H9 (cell line): ENCODE data around the gene ADAMTS3. TPM values are rescaled to one million over a fixed set of nuclear protein-coding genes. Genes with fewer than 3 reads are reported as not detected.

Source experiments
- DNase-seq: peaks from one replicate; pipeline ENCODE4 v3.0.0-alpha.2; 2017
- H2AFZ ChIP-seq: one replicate; pipeline ENCODE4 v1.6.1; 2013; ENCODE audit warnings: mild to moderate bottlenecking, low read length, control low read depth, moderate library complexity
- H2AK5ac ChIP-seq: 2 replicates; pipeline ENCODE4 v1.6.1; 2013; ENCODE audit warnings: low read length, control low read depth, mixed read lengths; ENCODE audit not compliant: insufficient read length
- H2BK120ac ChIP-seq: one replicate; pipeline ENCODE4 v1.6.1; 2013; ENCODE audit warnings: low read depth, mild to moderate bottlenecking, low read length, control low read depth, inconsistent platforms; ENCODE audit not compliant: poor library complexity, severe bottlenecking
- H2BK12ac ChIP-seq: 2 replicates; pipeline ENCODE4 v1.6.1; 2013; ENCODE audit warnings: low read length, control low read depth, mixed read lengths, low read depth; ENCODE audit not compliant: insufficient read length
- H2BK15ac ChIP-seq: 2 replicates; pipeline ENCODE4 v1.6.1; 2013; ENCODE audit warnings: low read depth, low read length, control low read depth
- H2BK20ac ChIP-seq: one replicate; pipeline ENCODE4 v1.6.1; 2013; ENCODE audit warnings: low read depth, mild to moderate bottlenecking, low read length, control low read depth, inconsistent platforms; ENCODE audit not compliant: poor library complexity, severe bottlenecking
- H2BK5ac ChIP-seq: 2 replicates; pipeline ENCODE4 v1.6.1; 2013; ENCODE audit warnings: low read length, control low read depth, mixed read lengths; ENCODE audit not compliant: insufficient read length
- H3K14ac ChIP-seq: 2 replicates; pipeline ENCODE4 v1.6.1; 2013; ENCODE audit warnings: low read length, control low read depth; ENCODE audit not compliant: insufficient read depth
- H3K18ac ChIP-seq: 2 replicates; pipeline ENCODE4 v1.6.1; 2013; ENCODE audit warnings: low read depth, mild to moderate bottlenecking, mixed read lengths, low read length, control low read depth; ENCODE audit not compliant: insufficient read length
- H3K23ac ChIP-seq: 2 replicates; pipeline ENCODE4 v1.6.1; 2013; ENCODE audit warnings: low read length, control low read depth, mixed read lengths, low read depth; ENCODE audit not compliant: insufficient read length
- H3K23me2 ChIP-seq: 2 replicates; pipeline ENCODE4 v1.6.1; 2013; ENCODE audit warnings: low read depth, mild to moderate bottlenecking, mixed read lengths, low read length, control low read depth; ENCODE audit not compliant: insufficient read length, poor library complexity, severe bottlenecking
- H3K27ac ChIP-seq: 2 replicates; pipeline ENCODE4 v1.5.1; 2013; ENCODE audit warnings: low read length, control low read depth, mixed read lengths, low read depth; ENCODE audit not compliant: insufficient read length
- H3K27me3 ChIP-seq: 2 replicates; pipeline ENCODE4 v1.6.1; 2013; ENCODE audit warnings: low read length, control low read depth, inconsistent platforms; ENCODE audit not compliant: insufficient read depth
- H3K4ac ChIP-seq: 2 replicates; pipeline ENCODE4 v1.6.1; 2013; ENCODE audit warnings: low read depth, mild to moderate bottlenecking, control low read depth, inconsistent platforms, low read length, moderate library complexity
- H3K4me1 ChIP-seq: 2 replicates; pipeline ENCODE4 v1.6.1; 2013; ENCODE audit warnings: low read length, control low read depth, inconsistent platforms; ENCODE audit not compliant: insufficient read depth
- H3K4me2 ChIP-seq: 2 replicates; pipeline ENCODE4 v1.6.1; 2013; ENCODE audit warnings: low read length, control low read depth, mixed read lengths; ENCODE audit not compliant: insufficient read length, insufficient read depth
- H3K56ac ChIP-seq: 2 replicates; pipeline ENCODE4 v1.6.1; 2013; ENCODE audit warnings: low read depth, mild to moderate bottlenecking, mixed read lengths, low read length, control low read depth; ENCODE audit not compliant: insufficient read length
- H3K79me1 ChIP-seq: 2 replicates; pipeline ENCODE4 v1.6.1; 2013; ENCODE audit warnings: low read depth, mild to moderate bottlenecking, moderate library complexity, low read length, control low read depth, inconsistent platforms; ENCODE audit not compliant: insufficient read depth, poor library complexity, severe bottlenecking
- H3K79me2 ChIP-seq: 2 replicates; pipeline ENCODE4 v1.6.1; 2013; ENCODE audit warnings: low read length, control low read depth, inconsistent platforms; ENCODE audit not compliant: insufficient read depth
- H3K9ac ChIP-seq: 2 replicates; pipeline ENCODE4 v1.6.1; 2013; ENCODE audit warnings: low read length, control low read depth, mixed read lengths; ENCODE audit not compliant: insufficient read length; ENCODE audit errors: extremely low read depth
- H3K9me3 ChIP-seq: one replicate; pipeline ENCODE4 v1.6.1; 2013; ENCODE audit warnings: low read depth, low read length, inconsistent platforms; ENCODE audit not compliant: control insufficient read depth
- H3T11ph ChIP-seq: one replicate; pipeline ENCODE4 v1.6.1; 2013; ENCODE audit warnings: mild to moderate bottlenecking, low read length, control low read depth, inconsistent platforms
- H4K20me1 ChIP-seq: one replicate; pipeline ENCODE4 v1.6.1; 2013; ENCODE audit not compliant: control insufficient read depth, insufficient read length, insufficient read depth
- H4K5ac ChIP-seq: 2 replicates; pipeline ENCODE4 v1.6.1; 2013; ENCODE audit warnings: low read depth, mild to moderate bottlenecking, mixed read lengths, low read length, control low read depth; ENCODE audit not compliant: insufficient read length
- H4K8ac ChIP-seq: replicated peaks from 2 replicates; pipeline ENCODE4 v1.6.1; 2013; ENCODE audit warnings: low read length, control low read depth, mixed read lengths, low read depth; ENCODE audit not compliant: insufficient read length
- H4K91ac ChIP-seq: 2 replicates; pipeline ENCODE4 v1.6.1; 2013; ENCODE audit warnings: low read depth, mild to moderate bottlenecking, moderate library complexity, mixed read lengths, low read length, control low read depth; ENCODE audit not compliant: insufficient read length
- H3K27ac Mint-ChIP-seq, 3 experiments: 2 replicates in 2 of 3; 3 replicates in 1 of 3; pipeline ENCODE4 v1.8.0; 2020 to 2021; ENCODE audit warnings: mixed read lengths in 3 of 3, mild to moderate bottlenecking in 1 of 3, moderate library complexity in 1 of 3
- H3K27me3 Mint-ChIP-seq: 2 replicates; pipeline ENCODE4 v1.8.0; 2021; ENCODE audit warnings: low read depth, mild to moderate bottlenecking, moderate library complexity, mixed read lengths
- H3K36me3 Mint-ChIP-seq, 3 experiments: 2 replicates in 2 of 3; 3 replicates in 1 of 3; pipeline ENCODE4 v1.8.0; 2020 to 2021; ENCODE audit warnings: low read depth in 3 of 3, mixed read lengths in 3 of 3; ENCODE audit not compliant: insufficient read depth in 1 of 3
- H3K4me1 Mint-ChIP-seq, 2 experiments: 2 replicates each; pipeline ENCODE4 v1.8.0; 2020; ENCODE audit warnings: mixed read lengths in 2 of 2
- H3K4me3 Mint-ChIP-seq, 2 experiments: 2 replicates in 1 of 2; 3 replicates in 1 of 2; pipeline ENCODE4 v1.8.0; 2020 to 2021; ENCODE audit warnings: mild to moderate bottlenecking in 2 of 2, mixed read lengths in 2 of 2, moderate library complexity in 1 of 2
- H3K9me3 Mint-ChIP-seq, 2 experiments: 2 replicates in 1 of 2; 3 replicates in 1 of 2; pipeline ENCODE4 v1.8.0; 2020; ENCODE audit warnings: mild to moderate bottlenecking in 2 of 2, mixed read lengths in 2 of 2, moderate library complexity in 1 of 2
- CTCF ChIP-seq: fragments of 200-600 bp; sonication (generic); conservative IDR thresholded peaks from 3 replicates; pipeline ENCODE4 v1.8.0; 2021; ENCODE audit warnings: antibody characterized with exemption, mild to moderate bottlenecking
- WGBS: extraction: QIAGEN DNeasy Blood & Tissue Kit; methylation state at CpG from one replicate; pipeline ENCODE4 v1.1.7; 2013; ENCODE audit warnings: missing lambda C conversion rate, low lambda C conversion rate, mixed read lengths; ENCODE audit not compliant: insufficient read length; ENCODE audit errors: extremely low coverage; 5-methylcytosine and 5-hydroxymethylcytosine counted together
- total RNA-seq: library from RNA; stranded (reverse); gene quantifications from 2 replicates; pipeline ENCODE4 v1.2.1, GENCODE V29; 2021

Gene ADAMTS3
- total RNA-seq, 1 experiment from 2014 or later, result 1.1 TPM

DNA sequence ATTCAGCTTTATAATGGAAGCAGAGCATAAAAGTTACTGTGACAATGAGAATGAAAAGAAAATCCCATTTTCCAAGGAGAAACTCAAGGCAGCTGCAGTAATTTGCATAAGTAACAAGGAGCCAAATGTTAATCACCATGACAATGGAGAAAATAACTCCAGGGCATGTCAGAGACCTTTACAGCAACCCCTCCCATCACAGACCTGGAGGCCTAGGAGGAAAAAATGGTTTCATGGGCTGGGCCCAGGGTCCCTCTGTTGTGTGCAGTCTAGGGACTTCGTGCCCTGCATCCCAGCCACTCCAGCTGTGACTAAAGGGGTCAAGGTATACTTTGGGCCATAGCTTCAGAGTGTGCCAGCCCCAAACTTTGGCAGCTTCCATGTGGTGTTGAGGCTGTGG lies 313.8 kb downstream of the ADAMTS3 start:
- H2BK120ac ChIP-seq, result no peak overlapping the region
- DNase-seq, result no peak
- no peak overlapping the region for H2AFZ ChIP-seq
- no peak overlapping the region for H3K18ac ChIP-seq
- no peak overlapping the region for H3K27ac ChIP-seq
- no peak overlapping the region for H2BK5ac ChIP-seq
- H3K27me3 ChIP-seq, result no peaks in the 10 kb centered on the region
- no peak overlapping the region for H3K23ac ChIP-seq
- no peaks in the 10 kb centered on the region for H4K20me1 ChIP-seq
- H3K9ac ChIP-seq, result no peak overlapping the region
- peaks cover 4 to 8% of the 10 kb centered on the region in 2 experiments; a peak in 1 of 4 replicates for H3K4me1 Mint-ChIP-seq
- no peak overlapping the region for H3K56ac ChIP-seq
- H3K14ac ChIP-seq, result no peak overlapping the region
- no peak overlapping the region for H2AK5ac ChIP-seq
- WGBS, result no CpG with 5 or more reads among the region's 1 CpG
- H3K27ac Mint-ChIP-seq, result no peak overlapping the region
- H3K23me2 ChIP-seq, result no peaks in the 10 kb centered on the region
- TF ChIP-seq CTCF, result no peak
- H3K4me2 ChIP-seq, result no peak overlapping the region
- no peak overlapping the region for H2BK15ac ChIP-seq
- H3K9me3 ChIP-seq, result peaks cover 14% of the 10 kb centered on the region
- H3K4me1 ChIP-seq, result no peaks in the 10 kb centered on the region
- no peaks in the 10 kb centered on the region for H3K27me3 Mint-ChIP-seq
- H3K79me1 ChIP-seq, result no peaks in the 10 kb centered on the region
- peaks cover 15 to 33% (median 29%) of the 10 kb centered on the region in 3 experiments for H3K36me3 Mint-ChIP-seq
- H3K4me3 Mint-ChIP-seq, result no peak overlapping the region
- H4K5ac ChIP-seq, result no peak overlapping the region
- H3K4ac ChIP-seq, result no peak overlapping the region
- no peaks in the 10 kb centered on the region for H3K79me2 ChIP-seq
- H2BK20ac ChIP-seq, result no peak overlapping the region
- H2BK12ac ChIP-seq, result no peak overlapping the region
- H4K8ac ChIP-seq, result no peak overlapping the region
- H3K9me3 Mint-ChIP-seq, result peaks cover 24 to 34% of the 10 kb centered on the region in 2 experiments
- no peak overlapping the region for H3T11ph ChIP-seq
- H4K91ac ChIP-seq, result no peak overlapping the region
